ENCODE measurements around the gene LDB2.

Gene LDB2

GRCh38 chr4:16777726-16778125, 120.7 kb downstream of the LDB2 start:
- TF ChIP-seq EZH2phosphoT487 (IDR thresholded peaks at IDR 0.05; ENCODE audit: borderline replicate concordance, low read length): no peak
- no peak for TF ChIP-seq CTCF (IDR thresholded peaks at IDR 0.05; ENCODE audit: low read depth, low read length, poor library complexity, severe bottlenecking)
- Histone ChIP-seq H3K4me2 (ENCODE audit: low read length) (no peak overlapping the region), H3K9me3 (ENCODE audit: control insufficient read depth, insufficient read depth, low read length) (no peaks in the 10 kb centered on the region), H3K36me3 (ENCODE audit: control insufficient read depth, low read length) (no peaks in the 10 kb centered on the region), H3K27me3 (ENCODE audit: control insufficient read depth, low read length) (no peaks in the 10 kb centered on the region), H4K20me1 (ENCODE audit: control insufficient read depth, insufficient read depth, low read depth, low read length) (no peaks in the 10 kb centered on the region), H3F3A (ENCODE audit: control insufficient read depth, insufficient read depth) (no peaks in the 10 kb centered on the region), H3K79me2 (ENCODE audit: control insufficient read depth, low read length) (no peaks in the 10 kb centered on the region), H3K27ac (ENCODE audit: low read depth, low read length) (no peak overlapping the region), H3K4me1 (ENCODE audit: control insufficient read depth, low read length) (no peaks in the 10 kb centered on the region), H3K9me2 (replicated peaks; ENCODE audit: control insufficient read depth, low read length) (no peaks in the 10 kb centered on the region), H3K4me3 (ENCODE audit: low read length) (no peak overlapping the region)

- Histone ChIP-seq H3F3A (ENCODE audit: control insufficient read depth, insufficient read depth) (no peaks in the 10 kb centered on the region), H3K79me2 (ENCODE audit: control insufficient read depth, low read length) (no peaks in the 10 kb centered on the region), H3K9me3 (ENCODE audit: control insufficient read depth, insufficient read depth, low read length) (no peaks in the 10 kb centered on the region), H3K36me3 (ENCODE audit: control insufficient read depth, low read length) (no peaks in the 10 kb centered on the region), H3K4me3 (ENCODE audit: low read length) (no peak overlapping the region), H3K9me2 (replicated peaks; ENCODE audit: control insufficient read depth, low read length) (no peaks in the 10 kb centered on the region), H3K27ac (ENCODE audit: low read depth, low read length) (no peak overlapping the region), H3K4me1 (ENCODE audit: control insufficient read depth, low read length) (no peaks in the 10 kb centered on the region), H3K4me2 (ENCODE audit: low read length) (no peak overlapping the region), H4K20me1 (ENCODE audit: control insufficient read depth, insufficient read depth, low read depth, low read length) (no peaks in the 10 kb centered on the region), H3K27me3 (ENCODE audit: control insufficient read depth, low read length) (no peaks in the 10 kb centered on the region)
- TF ChIP-seq EZH2phosphoT487 (IDR thresholded peaks at IDR 0.05; ENCODE audit: borderline replicate concordance, low read length) (no peak), CTCF (IDR thresholded peaks at IDR 0.05; ENCODE audit: low read depth, low read length, poor library complexity, severe bottlenecking) (no peak)
These were observed 122.9 kb downstream of the LDB2 start for GRCh38 chr4:16775411-16776154.

- Histone ChIP-seq H3K36me3 (ENCODE audit: control insufficient read depth, low read length) (no peaks in the 10 kb centered on the region), H3K27ac (ENCODE audit: low read depth, low read length) (no peak overlapping the region), H3K4me3 (ENCODE audit: low read length) (no peak overlapping the region), H3F3A (ENCODE audit: control insufficient read depth, insufficient read depth) (no peaks in the 10 kb centered on the region), H3K9me2 (replicated peaks; ENCODE audit: control insufficient read depth, low read length) (no peaks in the 10 kb centered on the region), H3K4me1 (ENCODE audit: control insufficient read depth, low read length) (no peaks in the 10 kb centered on the region), H3K9me3 (ENCODE audit: control insufficient read depth, insufficient read depth, low read length) (no peaks in the 10 kb centered on the region), H3K79me2 (ENCODE audit: control insufficient read depth, low read length) (no peaks in the 10 kb centered on the region), H3K27me3 (ENCODE audit: control insufficient read depth, low read length) (no peaks in the 10 kb centered on the region), H4K20me1 (ENCODE audit: control insufficient read depth, insufficient read depth, low read depth, low read length) (no peaks in the 10 kb centered on the region), H3K4me2 (ENCODE audit: low read length) (no peak overlapping the region)
- TF ChIP-seq EZH2phosphoT487 (IDR thresholded peaks at IDR 0.05; ENCODE audit: borderline replicate concordance, low read length): no peak
These were observed 126.0 kb downstream of the LDB2 start for GRCh38 chr4:16772366-16772850.

- Histone ChIP-seq H3K9me3 (ENCODE audit: control insufficient read depth, insufficient read depth, low read length) (no peaks in the 10 kb centered on the region), H3K36me3 (ENCODE audit: control insufficient read depth, low read length) (no peaks in the 10 kb centered on the region), H3F3A (ENCODE audit: control insufficient read depth, insufficient read depth) (no peaks in the 10 kb centered on the region), H3K9me2 (replicated peaks; ENCODE audit: control insufficient read depth, low read length) (no peaks in the 10 kb centered on the region), H3K4me2 (ENCODE audit: low read length) (no peak overlapping the region), H4K20me1 (ENCODE audit: control insufficient read depth, insufficient read depth, low read depth, low read length) (no peaks in the 10 kb centered on the region), H3K27me3 (ENCODE audit: control insufficient read depth, low read length) (no peaks in the 10 kb centered on the region), H3K79me2 (ENCODE audit: control insufficient read depth, low read length) (no peaks in the 10 kb centered on the region), H3K4me1 (ENCODE audit: control insufficient read depth, low read length) (no peaks in the 10 kb centered on the region), H3K4me3 (ENCODE audit: low read length) (no peak overlapping the region), H3K27ac (ENCODE audit: low read depth, low read length) (no peak overlapping the region)
- TF ChIP-seq CTCF (IDR thresholded peaks at IDR 0.05; ENCODE audit: low read depth, low read length, poor library complexity, severe bottlenecking) (no peak), EZH2phosphoT487 (IDR thresholded peaks at IDR 0.05; ENCODE audit: borderline replicate concordance, low read length) (no peak)
These were observed 127.6 kb downstream of the LDB2 start for GRCh38 chr4:16770710-16771285.
